Measurements from ENCODE around the gene SGCA.

DNA sequence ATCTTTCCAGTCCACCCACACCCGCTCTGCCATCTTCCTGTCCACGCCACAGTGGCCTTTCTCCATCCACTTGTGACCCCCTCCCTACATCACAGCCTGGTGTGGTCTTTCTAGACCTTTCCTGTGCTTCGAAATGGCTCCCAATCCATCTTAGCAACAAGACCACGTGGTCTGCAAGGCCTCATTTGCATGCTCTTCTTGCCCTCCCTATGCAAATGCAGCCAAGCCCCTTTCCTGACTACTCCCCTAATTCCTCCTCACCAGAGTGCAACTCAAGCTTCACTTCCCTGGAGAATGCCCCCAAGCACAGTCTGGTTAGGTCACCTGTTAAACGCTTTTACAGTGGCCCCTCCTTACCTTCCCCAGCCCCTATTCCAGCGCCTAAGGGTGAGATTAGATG, 21.4 kb upstream of the SGCA start:
- no peak for TF ChIP-seq SP1 (IDR thresholded peaks at IDR 0.05)
- TF ChIP-seq CTCF (IDR thresholded peaks at IDR 0.05; ENCODE audit: low read depth, low read length, missing input control) = no peak
- no peak for TF ChIP-seq MAX (IDR thresholded peaks at IDR 0.05)
- no peak for TF ChIP-seq TAF1 (conservative IDR thresholded peaks at IDR 0.05)
- no peak for TF ChIP-seq JUND (IDR thresholded peaks at IDR 0.05)
- TF ChIP-seq HNF4G (IDR thresholded peaks at IDR 0.05) = no peak
- no peak for TF ChIP-seq FOXA1 (IDR thresholded peaks at IDR 0.05)
- no peak for TF ChIP-seq ATF3 (IDR thresholded peaks at IDR 0.05)
- no peak for TF ChIP-seq RAD21 (IDR thresholded peaks at IDR 0.05)
- TF ChIP-seq, protein P1, sequence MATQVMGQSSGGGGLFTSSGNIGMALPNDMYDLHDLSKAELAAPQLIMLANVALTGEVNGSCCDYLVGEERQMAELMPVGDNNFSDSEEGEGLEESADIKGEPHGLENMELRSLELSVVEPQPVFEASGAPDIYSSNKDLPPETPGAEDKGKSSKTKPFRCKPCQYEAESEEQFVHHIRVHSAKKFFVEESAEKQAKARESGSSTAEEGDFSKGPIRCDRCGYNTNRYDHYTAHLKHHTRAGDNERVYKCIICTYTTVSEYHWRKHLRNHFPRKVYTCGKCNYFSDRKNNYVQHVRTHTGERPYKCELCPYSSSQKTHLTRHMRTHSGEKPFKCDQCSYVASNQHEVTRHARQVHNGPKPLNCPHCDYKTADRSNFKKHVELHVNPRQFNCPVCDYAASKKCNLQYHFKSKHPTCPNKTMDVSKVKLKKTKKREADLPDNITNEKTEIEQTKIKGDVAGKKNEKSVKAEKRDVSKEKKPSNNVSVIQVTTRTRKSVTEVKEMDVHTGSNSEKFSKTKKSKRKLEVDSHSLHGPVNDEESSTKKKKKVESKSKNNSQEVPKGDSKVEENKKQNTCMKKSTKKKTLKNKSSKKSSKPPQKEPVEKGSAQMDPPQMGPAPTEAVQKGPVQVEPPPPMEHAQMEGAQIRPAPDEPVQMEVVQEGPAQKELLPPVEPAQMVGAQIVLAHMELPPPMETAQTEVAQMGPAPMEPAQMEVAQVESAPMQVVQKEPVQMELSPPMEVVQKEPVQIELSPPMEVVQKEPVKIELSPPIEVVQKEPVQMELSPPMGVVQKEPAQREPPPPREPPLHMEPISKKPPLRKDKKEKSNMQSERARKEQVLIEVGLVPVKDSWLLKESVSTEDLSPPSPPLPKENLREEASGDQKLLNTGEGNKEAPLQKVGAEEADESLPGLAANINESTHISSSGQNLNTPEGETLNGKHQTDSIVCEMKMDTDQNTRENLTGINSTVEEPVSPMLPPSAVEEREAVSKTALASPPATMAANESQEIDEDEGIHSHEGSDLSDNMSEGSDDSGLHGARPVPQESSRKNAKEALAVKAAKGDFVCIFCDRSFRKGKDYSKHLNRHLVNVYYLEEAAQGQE (IDR thresholded peaks at IDR 0.05) = no peak

Data from liver (tissue), 3 donors.